Keratinocyte (primary cell): ENCODE measurements around the gene ATP6V0A1. TPM values are rescaled to one million over a fixed set of nuclear protein-coding genes. Genes with fewer than 3 reads are reported as not detected.

Experiments used
- DNase-seq: peaks from one replicate; pipeline ENCODE4 v3.0.0-alpha.2; 2011; ENCODE audit warnings: low read depth, missing footprints, low spot score
- FAIRE-seq: peaks from 2 replicates; lab custom pipeline; 2011; peaks lifted over from hg19 to GRCh38; lab: Jason Lieb, UNC
- H2AFZ ChIP-seq: 2 replicates; pipeline ENCODE4 v1.6.0; 2012; ENCODE audit warnings: low read length, control low read depth, inconsistent platforms; ENCODE audit not compliant: control insufficient read depth
- H3K27ac ChIP-seq: 2 replicates; pipeline ENCODE4 v1.5.1; 2011; ENCODE audit warnings: low read length; ENCODE audit not compliant: control insufficient read depth, insufficient read depth
- H3K27me3 ChIP-seq: 3 replicates; pipeline ENCODE4 v1.6.0; 2011; ENCODE audit warnings: low read length; ENCODE audit not compliant: control insufficient read depth, insufficient read depth; ENCODE audit errors: extremely low read depth
- H3K36me3 ChIP-seq, 2 experiments: 2 replicates in 1 of 2; 3 replicates in 1 of 2; pipeline ENCODE4 v1.5.1; 2011; ENCODE audit warnings: low read length in 2 of 2, mild to moderate bottlenecking in 1 of 2; ENCODE audit not compliant: control insufficient read depth in 2 of 2, insufficient read depth in 2 of 2; ENCODE audit errors: extremely low read depth in 1 of 2
- H3K4me1 ChIP-seq: 3 replicates; pipeline ENCODE4 v1.5.1; 2011; ENCODE audit warnings: low read length; ENCODE audit not compliant: control insufficient read depth, insufficient read depth; ENCODE audit errors: extremely low read depth
- H3K4me2 ChIP-seq: 3 replicates; pipeline ENCODE4 v1.6.0; 2011; ENCODE audit warnings: low read depth, low read length; ENCODE audit not compliant: control insufficient read depth, insufficient read depth; ENCODE audit errors: extremely low read depth
- H3K4me3 ChIP-seq, 3 experiments: fragments of 200-600 bp in 1 of 3; sonication (generic) in 1 of 3; 2 replicates in 2 of 3; 3 replicates in 1 of 3; pipeline ENCODE4 v1.5.1; 2011 to 2016; ENCODE audit warnings: low read length in 3 of 3, mild to moderate bottlenecking in 3 of 3, control low read depth in 2 of 3, inconsistent platforms in 1 of 3, low read depth in 1 of 3, mixed read lengths in 1 of 3, mixed run types in 1 of 3, moderate library complexity in 1 of 3; ENCODE audit not compliant: control insufficient read depth in 2 of 3, insufficient read depth in 2 of 3; ENCODE audit errors: extremely low read depth in 1 of 3
- H3K79me2 ChIP-seq: 2 replicates; pipeline ENCODE4 v1.6.0; 2012; ENCODE audit warnings: low read length; ENCODE audit not compliant: control insufficient read depth, insufficient read depth
- H3K9ac ChIP-seq: 3 replicates; pipeline ENCODE4 v1.6.0; 2011; ENCODE audit warnings: low read length; ENCODE audit not compliant: control insufficient read depth, insufficient read depth; ENCODE audit errors: extremely low read depth
- H3K9me1 ChIP-seq: 3 replicates; pipeline ENCODE4 v1.6.0; 2011; ENCODE audit warnings: low read length; ENCODE audit not compliant: control insufficient read depth, insufficient read depth; ENCODE audit errors: extremely low read depth
- H3K9me3 ChIP-seq: 2 replicates; pipeline ENCODE4 v1.5.1; 2012; ENCODE audit warnings: low read depth, low read length; ENCODE audit not compliant: control insufficient read depth
- H4K20me1 ChIP-seq: 3 replicates; pipeline ENCODE4 v1.6.0; 2011; ENCODE audit warnings: low read length; ENCODE audit not compliant: control insufficient read depth, insufficient read depth; ENCODE audit errors: extremely low read depth
- EZH2 ChIP-seq: IDR thresholded peaks from one replicate; pipeline ENCODE4 v1.6.1; 2012; ENCODE audit warnings: inconsistent platforms, mild to moderate bottlenecking, low read length, moderate library complexity
- dilution Hi-C: fragments of 300-500 bp; cut with MboI; formaldehyde crosslinking; loops from one replicate; pipeline ENCODE4 v1.7.0; 2020; ENCODE audit warnings: low sequenced_read_pairs; ENCODE audit not compliant: extremely low pct_ligation_motif_present
- polyA plus RNA-seq, 5 experiments: library from polyadenylated mRNA; depleted of rRNA in 3 of 5; stranded (reverse) in 3 of 5; stranded (forward) in 1 of 5; unstranded in 1 of 5; fragments of >200 nt; gene quantifications; 1 replicate in 1 of 5; 2 replicates in 3 of 5; 3 replicates in 1 of 5; pipeline versions ENCODE4 v1.2.1 to v1.2.3, GENCODE V29; 2011 to 2012; ENCODE audit warnings: missing spikeins in 2 of 5, low read depth in 1 of 5, low replicate concordance in 1 of 5
- TF ChIP-seq, protein P1 (sequence below), 3 experiments: IDR thresholded peaks in 1 of 3; conservative IDR thresholded peaks in 1 of 3; optimal IDR thresholded peaks in 1 of 3; 2 replicates in 2 of 3; 3 replicates in 1 of 3; pipeline versions ENCODE3 to v1.5.1; 2011; ENCODE audit warnings: low read length in 3 of 3, mild to moderate bottlenecking in 3 of 3, moderate library complexity in 2 of 3, control low read depth in 1 of 3, inconsistent platforms in 1 of 3; ENCODE audit not compliant: insufficient read depth in 2 of 3; ENCODE audit errors: extremely low read depth in 1 of 3

The ATP6V0A1 gene
- polyA plus RNA-seq, 1 donor (not counting 4 experiments of a cell fraction or from before 2014, with no cell fraction given) = 24.0 TPM

DNA sequence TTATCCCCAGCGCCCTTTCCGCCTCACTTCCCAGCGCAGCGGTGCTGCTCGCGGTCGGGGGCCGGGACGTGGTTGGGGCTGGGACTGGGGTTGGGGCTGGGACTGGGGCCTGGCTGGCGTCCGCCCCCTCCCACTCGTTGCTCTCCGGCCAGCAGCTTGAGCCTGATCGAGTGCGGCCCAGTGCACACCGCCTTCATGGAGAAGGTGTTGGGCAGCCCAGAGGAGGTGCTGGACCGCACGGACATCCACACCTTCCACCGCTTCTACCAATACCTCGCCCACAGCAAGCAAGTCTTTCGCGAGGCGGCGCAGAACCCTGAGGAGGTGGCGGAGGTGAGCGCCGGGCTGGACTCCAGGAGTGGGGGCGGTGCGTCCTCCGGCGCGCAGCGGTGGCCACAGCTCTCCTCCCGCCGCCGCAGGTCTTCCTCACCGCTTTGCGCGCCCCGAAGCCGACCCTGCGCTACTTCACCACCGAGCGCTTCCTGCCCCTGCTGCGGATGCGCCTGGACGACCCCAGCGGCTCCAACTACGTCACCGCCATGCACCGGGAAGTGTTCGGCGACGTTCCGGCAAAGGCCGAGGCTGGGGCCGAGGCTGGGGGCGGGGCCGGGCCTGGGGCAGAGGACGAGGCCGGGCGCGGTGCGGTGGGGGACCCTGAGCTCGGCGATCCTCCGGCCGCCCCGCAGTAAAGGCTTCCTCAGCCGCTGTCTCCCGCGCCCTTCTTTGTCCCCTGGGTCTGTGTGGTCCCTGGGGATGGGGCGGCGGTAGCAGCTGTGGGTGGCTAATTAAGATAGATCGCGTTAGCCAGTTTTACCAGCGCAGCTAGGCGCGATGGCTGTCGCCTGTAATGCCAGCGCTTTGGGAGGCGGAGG lies 95.8 kb downstream of the ATP6V0A1 start:
- dilution Hi-C loops = no loop called here
- Histone ChIP-seq H3K4me1 (peaks cover 18% of the 10 kb centered on the region), H3K27me3 (no peaks in the 10 kb centered on the region), H3K27ac (peak overlapping the region; percentile 54), H2AFZ (peak overlapping the region; percentile 82), H3K9ac (peak overlapping the region; percentile 78), H3K36me3 (no peaks in the 10 kb centered on the region), H3K4me2 (peak overlapping the region; percentile 86), H3K4me3 (peak overlapping the region; percentile 71 to 82 (median 80)), H3K9me1 (no peaks in the 10 kb centered on the region), H3K79me2 (peaks cover 13% of the 10 kb centered on the region), H3K9me3 (no peaks in the 10 kb centered on the region), H4K20me1 (no peaks in the 10 kb centered on the region)
- TF ChIP-seq, protein P1, sequence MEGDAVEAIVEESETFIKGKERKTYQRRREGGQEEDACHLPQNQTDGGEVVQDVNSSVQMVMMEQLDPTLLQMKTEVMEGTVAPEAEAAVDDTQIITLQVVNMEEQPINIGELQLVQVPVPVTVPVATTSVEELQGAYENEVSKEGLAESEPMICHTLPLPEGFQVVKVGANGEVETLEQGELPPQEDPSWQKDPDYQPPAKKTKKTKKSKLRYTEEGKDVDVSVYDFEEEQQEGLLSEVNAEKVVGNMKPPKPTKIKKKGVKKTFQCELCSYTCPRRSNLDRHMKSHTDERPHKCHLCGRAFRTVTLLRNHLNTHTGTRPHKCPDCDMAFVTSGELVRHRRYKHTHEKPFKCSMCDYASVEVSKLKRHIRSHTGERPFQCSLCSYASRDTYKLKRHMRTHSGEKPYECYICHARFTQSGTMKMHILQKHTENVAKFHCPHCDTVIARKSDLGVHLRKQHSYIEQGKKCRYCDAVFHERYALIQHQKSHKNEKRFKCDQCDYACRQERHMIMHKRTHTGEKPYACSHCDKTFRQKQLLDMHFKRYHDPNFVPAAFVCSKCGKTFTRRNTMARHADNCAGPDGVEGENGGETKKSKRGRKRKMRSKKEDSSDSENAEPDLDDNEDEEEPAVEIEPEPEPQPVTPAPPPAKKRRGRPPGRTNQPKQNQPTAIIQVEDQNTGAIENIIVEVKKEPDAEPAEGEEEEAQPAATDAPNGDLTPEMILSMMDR (optimal IDR thresholded peaks at IDR 0.05 in 1 of 3, IDR thresholded peaks at IDR 0.05 in 1 of 3, conservative IDR thresholded peaks at IDR 0.05 in 1 of 3; ENCODE audit: extremely low read depth in 1 of 3, insufficient read depth in 2 of 3, low read length in 3 of 3) = peak in 1 of 3 experiments; percentile 3
- TF ChIP-seq EZH2 = no peak
- FAIRE-seq (no peak), DNase-seq (no peak)

DNA sequence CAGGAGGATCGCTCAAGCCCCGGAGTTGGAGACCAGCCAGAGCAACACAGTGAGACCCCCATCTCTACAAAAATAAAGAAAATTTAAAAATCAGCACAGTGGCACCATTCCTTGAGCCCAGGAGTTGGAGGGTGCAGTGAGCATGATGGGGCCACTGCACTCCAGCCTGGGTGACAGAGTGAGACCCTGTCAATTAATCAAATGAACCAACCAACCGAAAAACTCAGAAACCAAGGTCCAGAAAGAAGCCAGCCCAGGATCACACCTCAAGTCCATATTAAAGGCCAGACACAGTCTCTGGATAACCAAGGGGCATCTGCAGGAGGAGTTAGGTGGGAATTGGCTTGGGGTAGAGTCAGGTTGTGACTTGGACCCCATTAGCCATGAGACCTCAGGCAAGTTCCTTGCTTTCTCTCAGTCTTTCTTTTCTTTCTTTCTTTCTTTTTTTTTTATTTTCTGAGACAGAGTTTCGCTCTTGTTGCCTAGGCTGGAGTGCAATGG lies 96.5 kb downstream of the ATP6V0A1 start:
- peak overlapping the region; percentile 82 for H2AFZ ChIP-seq
- peak overlapping the region; percentile 71 to 82 (median 80) for H3K4me3 ChIP-seq
- no peaks in the 10 kb centered on the region for H3K9me3 ChIP-seq
- DNase-seq = no peak
- H3K4me2 ChIP-seq = peak overlapping the region; percentile 86
- H4K20me1 ChIP-seq = no peaks in the 10 kb centered on the region
- H3K79me2 ChIP-seq = peaks cover 13% of the 10 kb centered on the region
- H3K27ac ChIP-seq = peak overlapping the region; percentile 54
- no peaks in the 10 kb centered on the region for H3K27me3 ChIP-seq
- no peaks in the 10 kb centered on the region for H3K9me1 ChIP-seq
- dilution Hi-C loops = no loop called here
- no peak for FAIRE-seq
- no peak for TF ChIP-seq EZH2
- TF ChIP-seq, protein P1 (optimal IDR thresholded peaks at IDR 0.05 in 1 of 3, IDR thresholded peaks at IDR 0.05 in 1 of 3, conservative IDR thresholded peaks at IDR 0.05 in 1 of 3; ENCODE audit: extremely low read depth in 1 of 3, insufficient read depth in 2 of 3, low read length in 3 of 3) = no peak
- peak overlapping the region; percentile 78 for H3K9ac ChIP-seq
- peaks cover 18% of the 10 kb centered on the region for H3K4me1 ChIP-seq
- H3K36me3 ChIP-seq = no peaks in the 10 kb centered on the region
